ENCODE data around the gene CHRM1.
"Not testable (repeated sequence)": the region's sequence is repeated elsewhere in the genome, so short reads cannot be mapped to it uniquely, and the experiment has no call there.

The CHRM1 gene, protein sequence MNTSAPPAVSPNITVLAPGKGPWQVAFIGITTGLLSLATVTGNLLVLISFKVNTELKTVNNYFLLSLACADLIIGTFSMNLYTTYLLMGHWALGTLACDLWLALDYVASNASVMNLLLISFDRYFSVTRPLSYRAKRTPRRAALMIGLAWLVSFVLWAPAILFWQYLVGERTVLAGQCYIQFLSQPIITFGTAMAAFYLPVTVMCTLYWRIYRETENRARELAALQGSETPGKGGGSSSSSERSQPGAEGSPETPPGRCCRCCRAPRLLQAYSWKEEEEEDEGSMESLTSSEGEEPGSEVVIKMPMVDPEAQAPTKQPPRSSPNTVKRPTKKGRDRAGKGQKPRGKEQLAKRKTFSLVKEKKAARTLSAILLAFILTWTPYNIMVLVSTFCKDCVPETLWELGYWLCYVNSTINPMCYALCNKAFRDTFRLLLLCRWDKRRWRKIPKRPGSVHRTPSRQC

DNA sequence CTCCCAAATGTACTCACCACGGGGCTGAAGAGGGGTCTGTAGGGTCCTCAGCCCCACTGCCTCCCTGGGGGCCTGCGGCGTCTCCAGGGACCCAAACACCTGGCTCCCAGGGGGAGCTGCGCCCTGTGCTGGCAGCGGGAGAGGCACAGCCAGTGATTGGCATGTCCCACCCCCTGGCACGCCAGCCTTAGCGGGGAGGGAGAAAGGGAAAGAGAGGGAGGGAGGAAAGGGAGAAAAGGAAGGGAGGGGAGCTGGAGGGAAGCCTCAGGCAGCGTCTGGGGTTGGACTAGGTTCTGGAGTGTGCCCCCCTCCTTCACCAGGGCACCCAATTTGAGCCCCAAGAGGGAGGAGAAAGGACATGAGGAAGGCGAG lies at the start of gene CHRM1:
TSS of gene CHRM1 (minus strand) at position 163 of the 372 bp plus-strand sequence. CDS start 10,263 bp downstream, outside the sequence.
- no peak for DNase-seq (ENCODE audit: low read depth)

DNA sequence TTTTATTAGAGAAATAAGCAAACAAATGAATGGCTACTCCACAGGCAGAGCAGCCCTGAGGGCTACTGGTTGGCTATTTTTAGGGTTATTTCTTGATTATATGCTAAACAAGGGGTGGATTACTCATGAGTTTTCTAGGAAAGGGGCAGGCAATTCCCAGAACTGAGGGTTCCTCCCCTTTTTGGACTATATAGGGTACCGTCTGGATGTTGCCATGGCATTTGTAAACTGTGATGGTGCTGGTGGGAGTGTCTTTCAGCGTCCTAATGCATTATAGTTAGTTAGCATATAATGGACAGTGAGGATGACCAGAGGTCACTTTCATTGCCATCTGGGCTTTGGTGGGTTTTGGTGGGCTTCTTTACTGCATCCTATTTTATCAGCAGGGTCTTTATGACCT lies 44.4 kb upstream of the CHRM1 start:
- no peak for DNase-seq (ENCODE audit: low read depth)

DNA sequence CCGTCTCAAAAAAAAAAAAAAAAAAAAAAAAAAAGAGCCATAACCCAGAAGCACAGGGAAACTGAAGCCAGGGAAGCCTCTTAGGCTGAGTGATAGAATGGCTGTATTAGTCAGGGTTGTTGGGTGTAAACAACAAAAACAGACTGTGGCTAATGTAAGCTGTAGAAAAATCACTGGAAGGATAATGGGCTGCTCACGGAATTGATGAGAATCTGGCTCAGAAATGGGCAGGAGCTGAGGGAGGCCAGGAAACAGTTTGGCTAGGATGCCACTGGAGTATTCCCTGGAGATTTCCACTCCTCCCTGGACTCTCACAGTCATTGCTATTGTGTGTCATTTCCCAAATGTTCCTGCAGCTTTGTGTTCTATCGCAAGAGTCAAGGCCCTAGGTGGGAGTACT lies 41.2 kb upstream of the CHRM1 start:
- no peak for DNase-seq (ENCODE audit: low read depth)

DNA sequence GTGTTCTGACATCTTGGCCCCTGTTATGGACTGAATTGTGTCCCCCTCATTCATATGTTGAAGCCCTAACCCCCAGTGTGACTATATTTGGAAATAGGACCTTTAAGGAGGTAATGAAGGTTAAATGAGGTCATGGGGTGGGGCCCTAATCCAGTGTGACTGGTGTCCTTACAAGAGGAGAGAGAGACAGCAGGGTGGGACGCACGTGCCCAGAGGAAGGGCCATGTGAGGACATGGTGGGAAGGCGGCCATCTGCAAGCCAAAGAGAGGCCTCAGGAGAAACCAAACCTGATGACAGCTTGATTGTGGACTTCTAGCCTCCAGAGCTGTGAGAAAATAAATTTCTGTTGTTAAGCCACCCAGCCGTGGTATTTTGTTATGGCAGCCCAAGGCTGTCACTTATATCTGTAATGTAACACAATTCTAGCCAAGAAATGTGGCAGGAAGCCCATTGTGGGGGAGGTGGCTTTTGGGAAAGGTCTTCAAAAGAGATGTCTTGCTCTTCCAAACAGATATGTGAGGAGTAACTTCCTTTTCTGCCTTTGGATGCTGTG lies 39.9 kb upstream of the CHRM1 start:
- no peak for DNase-seq (ENCODE audit: low read depth)

DNA sequence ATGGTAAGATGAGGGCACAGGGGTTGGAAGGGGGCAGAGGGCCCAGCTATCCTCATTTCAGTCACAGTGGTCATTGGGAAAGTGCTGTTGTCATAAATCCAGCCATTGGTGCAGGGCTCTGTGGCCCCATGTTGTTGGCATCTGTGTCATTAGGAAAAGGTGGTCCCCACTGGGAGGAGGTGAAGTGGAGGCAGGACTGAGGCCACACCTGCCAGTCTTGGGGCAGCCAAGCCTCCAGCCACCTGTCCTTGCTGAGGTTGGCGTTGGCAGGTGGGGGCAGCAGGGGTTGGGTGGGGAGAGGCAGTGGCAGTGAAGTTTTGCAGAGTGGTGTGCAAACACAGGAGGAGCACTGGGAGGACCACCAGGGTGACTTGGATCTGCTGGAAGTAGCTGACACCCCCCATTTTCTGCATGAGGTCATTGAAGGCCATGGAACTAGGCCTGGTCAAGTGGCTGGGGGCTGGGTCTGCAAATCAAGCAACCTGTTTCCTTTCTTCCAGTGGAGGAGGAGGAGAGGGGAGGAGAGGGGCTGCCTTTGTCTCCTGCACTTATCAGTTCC lies 38.3 kb upstream of the CHRM1 start:
- DNase-seq (ENCODE audit: low read depth): no peak

DNA sequence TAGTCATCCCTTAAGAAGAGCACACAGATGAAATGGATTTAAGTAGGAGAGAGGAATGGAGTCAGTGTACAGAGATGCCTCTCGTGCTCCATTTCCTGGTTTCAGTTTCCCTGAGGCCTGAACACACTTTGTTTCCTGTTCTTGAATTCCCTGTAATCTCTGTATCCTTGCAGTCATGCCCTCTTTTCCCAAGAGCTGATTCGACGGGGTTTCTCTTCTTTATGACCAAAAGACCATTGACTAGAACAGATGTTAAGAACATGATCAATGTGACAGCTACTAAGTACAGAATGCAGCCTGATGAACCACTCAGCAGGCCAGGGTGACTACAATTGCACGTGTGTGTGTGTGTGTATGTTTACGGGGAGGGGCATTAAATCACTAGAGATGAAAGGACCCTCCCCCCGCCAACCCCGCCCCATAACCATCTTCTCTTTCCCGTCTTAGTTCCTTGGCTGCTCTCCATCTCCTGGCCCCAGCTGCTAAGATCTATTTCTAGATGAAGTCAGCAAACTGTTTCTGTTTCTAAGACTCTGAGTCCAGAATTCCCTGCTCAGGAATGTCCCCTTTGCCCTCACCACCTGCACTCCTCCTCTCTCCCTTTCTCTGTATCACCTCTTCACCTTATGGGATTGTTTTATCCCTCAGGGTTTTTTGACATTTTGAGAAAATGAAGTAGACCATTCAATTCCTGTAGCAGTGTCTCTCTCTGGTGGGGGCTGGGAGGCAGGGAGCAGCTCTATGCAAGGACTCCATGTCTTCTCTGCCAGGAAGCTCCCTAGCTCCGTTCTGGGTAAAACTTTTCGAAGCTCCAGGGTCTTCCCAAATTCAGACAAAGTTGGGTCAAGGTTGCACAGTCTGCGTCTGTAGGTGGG lies 37.6 kb upstream of the CHRM1 start:
- DNase-seq (ENCODE audit: low read depth): no peak

DNA sequence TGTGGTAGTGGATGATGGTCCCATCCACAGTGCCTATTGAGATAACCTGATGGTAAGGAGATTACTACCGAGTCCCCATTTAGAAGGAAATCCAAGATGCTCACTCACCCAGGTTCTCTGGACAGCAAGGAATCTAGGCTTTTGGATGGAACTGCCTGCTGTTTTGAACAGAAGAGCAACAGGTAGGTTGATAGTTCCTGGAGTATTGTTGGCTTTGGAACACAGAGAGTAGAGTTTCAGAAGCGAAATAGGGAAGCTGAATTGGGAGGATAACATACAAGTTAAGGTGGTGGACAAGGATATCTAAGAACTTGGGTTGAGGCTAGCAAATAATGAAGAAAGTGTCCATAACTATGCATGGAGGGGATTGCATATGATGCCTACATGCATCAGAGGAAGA lies 36.0 kb upstream of the CHRM1 start:
- no peak for DNase-seq (ENCODE audit: low read depth)

DNA sequence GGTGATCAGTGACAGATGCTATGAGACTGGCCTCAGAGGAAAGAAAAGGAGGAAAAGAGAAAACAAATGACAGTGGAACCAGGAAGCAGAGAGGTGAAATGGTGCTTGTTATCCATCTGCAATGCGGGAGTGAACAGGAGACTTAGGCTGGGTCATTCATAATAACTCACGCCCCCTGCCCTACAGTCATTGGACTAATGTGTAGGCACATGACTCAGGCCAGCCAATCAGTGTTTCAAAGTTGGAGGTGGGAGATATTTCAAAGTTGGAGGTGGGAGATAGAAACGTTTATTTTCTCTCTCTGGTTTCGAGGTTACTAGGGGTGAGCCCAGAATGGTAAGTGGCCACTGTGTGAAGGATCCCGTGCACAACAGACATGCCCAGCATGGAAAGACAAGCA lies 33.3 kb upstream of the CHRM1 start:
- no peak for DNase-seq (ENCODE audit: low read depth)

DNA sequence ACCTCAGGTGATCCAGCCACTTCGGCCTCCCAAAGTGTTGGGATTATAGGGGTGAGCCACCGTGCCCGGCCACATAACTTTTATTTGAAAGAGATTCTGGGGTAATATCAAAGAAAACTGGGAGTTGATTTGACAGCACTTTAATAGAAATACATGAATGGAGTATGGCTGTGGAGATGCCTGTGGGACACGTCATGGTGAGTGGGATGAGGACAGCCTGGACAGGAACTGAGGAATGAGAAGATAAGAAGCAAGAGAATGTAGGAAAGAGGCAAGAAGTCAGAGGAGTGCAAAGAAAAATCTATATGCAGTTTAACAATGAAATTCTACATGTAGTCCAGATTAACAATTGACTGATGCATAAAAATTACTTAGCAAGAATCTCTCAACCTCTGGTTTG lies 32.6 kb upstream of the CHRM1 start:
- no peak for DNase-seq (ENCODE audit: low read depth)

DNA sequence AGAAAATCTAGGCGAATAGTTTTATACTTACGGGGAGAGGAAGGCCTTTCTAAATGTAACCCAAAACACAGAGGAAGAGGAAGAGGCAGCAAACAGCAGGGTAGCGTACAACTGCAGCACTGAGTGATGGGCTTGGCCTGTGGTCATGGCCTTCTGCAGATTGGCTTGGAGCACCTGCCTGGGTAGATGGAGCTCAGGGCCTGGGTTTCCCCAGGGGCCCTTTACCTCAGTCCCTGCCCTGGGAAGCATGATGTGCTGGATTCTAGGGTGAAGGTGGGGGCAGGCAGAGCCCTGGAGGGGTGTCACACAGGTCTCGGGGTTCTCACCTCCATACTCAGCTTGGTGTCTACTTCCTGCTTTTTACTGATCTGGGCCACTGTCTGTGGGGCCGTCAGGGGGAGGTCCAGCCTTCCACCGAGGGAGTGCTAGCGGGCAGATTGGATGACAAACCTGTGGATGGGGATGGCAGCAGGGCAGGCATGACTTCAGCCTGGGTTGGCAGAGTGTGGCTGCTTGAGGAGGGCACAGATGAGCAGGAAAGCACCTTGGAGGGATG lies 27.7 kb upstream of the CHRM1 start:
- no peak for DNase-seq (ENCODE audit: low read depth)

DNA sequence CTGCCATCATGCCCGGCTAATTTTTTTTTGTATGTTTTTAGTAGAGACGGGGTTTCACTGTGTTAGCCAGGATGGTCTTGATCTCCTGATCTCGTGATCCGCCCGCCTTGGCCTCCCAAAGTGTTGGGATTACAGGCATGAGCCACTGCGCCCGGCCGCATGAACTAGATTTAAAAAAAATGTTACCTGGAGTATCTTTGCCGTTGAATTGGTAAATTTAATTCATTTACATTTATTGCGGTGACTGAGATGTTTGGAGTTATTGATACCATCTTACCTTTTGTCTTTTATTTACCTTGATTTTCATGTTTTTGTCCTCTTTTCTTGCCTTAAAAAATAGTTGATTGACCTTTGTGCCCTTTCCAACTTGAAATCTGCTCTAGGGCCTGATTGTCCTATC lies 24.4 kb upstream of the CHRM1 start:
- DNase-seq (ENCODE audit: low read depth): not testable (repeated sequence)

DNA sequence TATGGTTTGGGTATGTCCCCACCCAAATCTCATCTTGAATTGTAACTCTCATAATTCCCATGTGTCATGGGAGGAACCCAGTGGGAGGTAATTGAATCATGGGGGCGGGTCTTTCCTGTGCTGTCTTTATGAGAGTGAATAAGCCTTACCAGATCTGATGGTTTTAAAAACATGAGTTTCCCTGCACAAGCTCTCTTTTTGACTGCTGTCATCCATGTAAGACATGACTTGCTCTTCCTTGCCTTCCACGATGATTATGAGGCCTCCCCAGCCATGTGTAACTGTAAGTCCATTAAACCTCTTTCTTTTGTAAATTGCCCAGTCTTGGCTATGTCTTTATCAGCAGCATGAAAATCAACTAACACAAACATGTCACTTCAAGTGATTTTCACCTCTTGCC lies 16.4 kb upstream of the CHRM1 start:
- not testable (repeated sequence) for DNase-seq (ENCODE audit: low read depth)

DNA sequence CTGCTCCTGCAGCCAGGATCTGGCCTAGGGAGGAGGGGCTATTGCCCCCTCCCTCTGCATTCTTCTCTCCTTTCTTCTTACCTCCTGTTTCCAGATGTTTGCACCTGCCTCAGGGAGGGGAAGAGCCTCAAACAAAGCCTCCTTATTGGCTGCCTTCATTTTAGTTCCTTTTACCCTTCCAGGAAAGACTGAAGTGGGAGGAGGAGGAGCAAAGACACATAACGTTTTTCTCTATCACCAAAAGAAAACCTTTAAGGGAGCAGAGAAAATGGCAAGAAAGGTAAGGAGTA lies 13.3 kb upstream of the CHRM1 start:
- DNase-seq (ENCODE audit: low read depth): no peak

DNA sequence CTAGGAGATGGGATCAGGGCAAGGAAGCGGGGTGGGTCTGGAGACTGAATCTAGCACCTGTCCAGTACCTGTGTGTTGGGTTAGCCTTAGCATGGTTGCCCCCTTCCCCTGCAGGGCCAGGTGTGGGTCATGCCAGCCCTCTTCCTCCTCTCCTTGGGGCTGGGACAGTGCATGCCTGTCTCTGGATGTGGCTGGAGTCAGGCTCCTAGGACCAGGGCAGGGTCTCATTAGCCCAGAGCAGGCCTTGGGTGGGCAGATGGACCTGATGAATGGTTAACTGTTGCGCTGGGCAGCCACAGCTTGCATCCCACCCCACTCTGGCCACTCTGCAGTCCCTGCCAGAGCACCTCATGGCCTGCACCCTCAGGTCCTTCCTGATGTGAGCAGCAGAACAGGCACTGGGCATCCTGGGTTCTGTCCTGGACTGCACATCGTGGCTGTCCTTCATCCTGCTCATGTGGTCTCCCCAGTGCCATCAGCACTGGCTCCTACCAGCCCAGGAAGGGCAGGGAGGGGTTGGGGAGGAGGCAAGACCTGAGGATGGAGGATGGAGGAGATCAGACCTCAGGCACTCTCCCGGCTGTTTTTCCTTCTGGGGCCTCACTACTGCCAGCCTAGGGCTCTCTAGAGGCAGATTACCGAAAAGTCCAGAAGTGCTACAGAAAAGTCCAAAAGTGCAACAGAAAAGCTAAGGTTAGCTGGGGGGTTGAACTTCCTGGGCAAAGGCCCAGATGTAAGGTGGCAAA lies 12.8 kb upstream of the CHRM1 start:
- DNase-seq (ENCODE audit: low read depth): no peak

DNA sequence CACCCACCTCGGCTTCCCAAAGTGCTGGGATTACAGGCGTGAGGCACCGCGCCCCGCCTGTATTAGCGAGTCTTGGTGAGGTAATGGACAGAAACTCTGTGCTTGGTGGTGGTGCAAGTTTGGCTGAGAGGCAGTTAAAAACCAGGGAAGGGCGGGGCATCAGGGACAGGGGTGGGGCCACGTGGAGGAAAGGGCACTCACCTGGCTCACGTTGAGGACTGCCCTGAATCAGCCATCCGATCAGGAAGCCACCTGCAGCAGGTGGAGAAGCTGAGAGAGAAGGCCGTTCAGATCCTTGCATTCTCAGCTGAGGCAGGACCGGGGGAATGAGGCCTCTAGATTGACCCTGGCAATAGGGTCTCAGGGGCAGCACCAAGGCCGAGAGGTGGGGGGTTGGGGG lies 12.1 kb upstream of the CHRM1 start:
- no peak for DNase-seq (ENCODE audit: low read depth)

DNA sequence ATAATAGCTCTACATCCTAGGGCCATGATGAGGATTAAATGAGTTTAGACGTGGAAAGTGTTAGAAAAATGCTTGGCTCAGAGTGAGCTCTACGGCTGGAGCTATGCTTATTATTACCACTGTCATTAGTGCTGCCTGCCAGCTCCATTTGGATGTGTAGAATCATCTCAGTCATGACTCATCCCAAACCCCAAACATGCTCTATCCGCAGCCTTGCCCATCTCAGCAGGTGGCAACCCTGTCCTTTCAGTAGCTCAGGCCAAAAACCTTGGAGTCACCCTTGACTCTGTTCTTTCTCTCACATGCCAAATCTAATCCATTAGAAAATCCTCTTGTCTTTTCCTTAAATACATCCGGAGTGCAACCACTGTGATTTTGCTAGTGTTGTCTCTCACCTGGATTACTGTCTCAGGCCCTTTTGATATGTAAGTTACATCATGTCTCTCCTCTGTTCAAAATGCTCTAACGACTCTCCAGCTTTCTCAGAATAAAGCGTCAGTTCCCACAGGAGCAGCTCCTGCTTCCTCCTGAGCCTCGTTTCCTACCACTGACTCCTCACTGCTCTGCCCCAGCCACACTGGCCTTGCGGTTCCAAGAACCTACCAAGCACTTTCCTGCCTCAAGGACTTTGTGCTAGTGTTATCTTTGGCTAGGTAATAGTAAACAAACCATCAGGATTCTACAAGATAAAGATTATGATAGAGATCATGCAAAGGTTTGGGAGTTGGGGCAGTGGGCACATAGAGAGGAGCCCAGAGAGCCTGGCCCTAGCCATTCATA lies 10.5 kb upstream of the CHRM1 start:
- DNase-seq (ENCODE audit: low read depth): no peak

DNA sequence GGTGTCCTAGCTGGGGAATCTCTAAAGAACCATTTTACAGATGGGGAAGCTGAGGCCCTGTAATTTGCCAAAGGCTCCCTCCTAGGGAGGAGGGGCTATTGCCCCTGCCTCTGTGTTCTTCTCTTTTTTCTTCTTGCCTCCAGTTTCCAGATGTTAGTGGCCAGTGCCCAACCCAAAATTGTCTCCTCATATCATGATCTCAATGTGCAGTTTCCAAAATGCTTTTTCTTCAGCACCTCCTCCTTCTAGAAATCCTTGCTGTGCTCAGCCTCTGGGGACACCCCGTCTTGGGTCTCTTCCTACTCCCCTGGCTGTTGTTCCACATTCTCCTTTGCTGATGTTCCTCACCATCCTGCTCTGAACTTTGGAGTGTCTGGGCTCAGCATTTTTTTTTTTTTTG lies 9.5 kb upstream of the CHRM1 start:
- DNase-seq (ENCODE audit: low read depth): no peak

DNA sequence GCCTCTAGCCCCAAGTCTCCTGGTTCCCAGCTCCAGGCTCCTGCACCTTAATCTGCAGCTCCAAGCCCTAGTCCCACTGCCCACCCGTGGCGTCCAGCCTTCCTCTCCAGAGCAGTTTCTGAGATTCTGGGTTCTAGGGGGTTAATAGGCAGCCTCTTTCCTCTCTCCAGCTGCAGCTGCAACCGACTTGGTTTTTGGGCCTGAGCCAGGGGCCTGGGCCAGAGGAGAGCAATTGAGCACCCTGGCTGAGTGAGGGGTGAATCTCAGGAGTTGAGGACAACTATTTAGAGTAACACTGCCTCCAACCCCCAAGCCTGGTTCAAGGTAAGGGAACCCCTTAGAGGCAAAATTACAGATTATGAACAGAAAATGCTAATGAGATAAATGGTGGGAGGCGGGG lies 9.0 kb upstream of the CHRM1 start:
- no peak for DNase-seq (ENCODE audit: low read depth)

DNA sequence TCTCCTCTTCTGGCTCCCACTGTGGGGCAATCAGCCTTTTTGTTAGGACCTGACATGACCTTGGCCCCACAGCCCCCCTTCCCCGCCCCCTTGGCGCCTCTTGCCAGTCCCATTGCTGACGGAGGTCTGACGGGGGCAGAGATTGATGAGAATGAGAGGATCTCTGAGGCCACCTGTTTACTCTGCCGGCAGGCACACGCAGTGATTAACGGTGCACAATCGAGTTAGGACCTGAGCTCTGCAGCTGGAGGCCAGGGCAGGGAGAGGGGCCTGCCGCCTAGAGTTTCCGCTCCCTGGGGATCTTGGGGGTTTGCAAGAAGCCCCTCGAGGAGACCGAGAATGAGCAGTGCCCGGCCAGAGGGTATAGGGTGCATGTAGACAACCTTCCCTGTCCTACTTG lies 6.8 kb upstream of the CHRM1 start:
- no peak for DNase-seq (ENCODE audit: low read depth)

DNA sequence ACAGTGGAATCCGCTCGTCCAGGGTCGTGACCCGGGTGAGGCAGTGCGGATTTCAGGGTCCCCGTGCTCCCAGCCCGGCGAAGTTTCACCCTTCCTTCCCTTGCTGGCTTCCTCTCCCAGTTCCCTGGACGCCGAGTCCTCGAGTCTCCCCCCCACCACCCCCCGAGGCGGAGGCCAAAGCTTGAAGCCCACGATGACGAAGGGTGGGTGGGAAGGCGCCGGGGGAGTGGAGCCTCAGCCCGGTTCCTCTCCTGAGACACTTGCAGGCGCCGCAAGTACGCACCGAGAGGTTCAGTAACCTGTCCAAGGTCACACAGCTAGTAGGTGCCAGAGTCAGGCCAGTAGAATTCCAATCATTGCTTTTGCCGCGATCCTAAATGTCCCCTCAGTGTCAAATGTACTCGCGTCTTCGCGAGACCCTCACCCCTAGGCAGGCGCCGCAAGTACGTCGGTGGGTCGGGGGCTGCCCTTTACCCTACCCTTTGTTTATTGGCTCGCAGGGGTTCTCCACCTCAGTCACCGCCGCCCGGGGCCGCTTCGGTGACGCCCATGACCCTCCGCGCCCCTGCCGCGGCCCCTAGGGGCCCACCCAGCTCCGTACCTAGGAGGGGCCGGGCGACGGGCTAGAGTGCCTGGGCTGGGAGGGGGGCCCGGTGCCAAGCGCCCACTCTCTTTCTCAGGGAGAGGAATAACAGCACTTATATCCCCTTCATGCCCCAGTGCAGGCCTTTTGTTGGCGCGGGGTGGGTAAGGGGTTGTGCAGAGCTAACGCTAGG lies 5.7 kb upstream of the CHRM1 start:
- no peak for DNase-seq (ENCODE audit: low read depth)

All from activated T-cell treated with anti-CD3 and anti-CD28 coated beads for 24 hours (primary cell).